Measurements from ENCODE around the gene EIF4G3. TPM values are rescaled to one million over a fixed set of nuclear protein-coding genes. Genes with fewer than 3 reads are reported as not detected.

The EIF4G3 gene
- total RNA-seq, 4 donors from 2014 or later, result 18.8 to 75.0 (median 34.9) TPM

- intact Hi-C loops (cut with DNase I; ENCODE audit: low total_unique reads), result no loop called here
- Histone ChIP-seq H3K9me3 (no peaks in the 10 kb centered on the region), H3K4me1 (no peaks in the 10 kb centered on the region), H3K27me3 (no peaks in the 10 kb centered on the region), H3K4me3 (no peak overlapping the region), H3K36me3 (peaks cover 0 to 1% of the 10 kb centered on the region in 2 donors), H3K27ac (peak overlapping the region in 1 of 2 donors; percentile 42)
- no peak for DNase-seq
- TF ChIP-seq POLR2A (IDR thresholded peaks at IDR 0.05) (no peak), CTCF (IDR thresholded peaks at IDR 0.05) (no peak)
Measured at GRCh38 chr1:20850021-20850420, 326.7 kb downstream of the EIF4G3 start.

- no peaks in the 10 kb centered on the region for H3K9me3 ChIP-seq
- peaks cover 0 to under 1% of the 10 kb centered on the region in 2 donors for H3K36me3 ChIP-seq
- intact Hi-C loops (cut with DNase I; ENCODE audit: low total_unique reads), result no loop called here
- H3K27me3 ChIP-seq, result no peaks in the 10 kb centered on the region
- H3K4me1 ChIP-seq, result no peaks in the 10 kb centered on the region
- TF ChIP-seq CTCF (IDR thresholded peaks at IDR 0.05) (no peak), POLR2A (IDR thresholded peaks at IDR 0.05) (no peak)
- no peak overlapping the region for H3K4me3 ChIP-seq
- H3K27ac ChIP-seq, result no peak overlapping the region
- DNase-seq, result no peak
Measured at GRCh38 chr1:20849100-20849499, 327.6 kb downstream of the EIF4G3 start.

GRCh38 chr1:20848162-20848561 lies 328.5 kb downstream of the EIF4G3 start:
- Histone ChIP-seq H3K27ac (no peak overlapping the region), H3K4me1 (no peaks in the 10 kb centered on the region), H3K36me3 (no peaks in the 10 kb centered on the region), H3K9me3 (no peaks in the 10 kb centered on the region), H3K27me3 (no peaks in the 10 kb centered on the region), H3K4me3 (no peak overlapping the region)
- no peak for DNase-seq
- TF ChIP-seq CTCF (IDR thresholded peaks at IDR 0.05) (no peak), POLR2A (IDR thresholded peaks at IDR 0.05) (no peak)
- intact Hi-C loops (cut with DNase I; ENCODE audit: low total_unique reads), result no loop called here

- Histone ChIP-seq H3K9me3 (no peaks in the 10 kb centered on the region), H3K4me3 (no peak overlapping the region), H3K27ac (no peak overlapping the region), H3K27me3 (no peaks in the 10 kb centered on the region), H3K36me3 (no peaks in the 10 kb centered on the region), H3K4me1 (no peaks in the 10 kb centered on the region)
- no peak for TF ChIP-seq POLR2A (IDR thresholded peaks at IDR 0.05)
- no peak for TF ChIP-seq CTCF (IDR thresholded peaks at IDR 0.05)
- intact Hi-C loops (cut with DNase I; ENCODE audit: low total_unique reads), result no loop called here
- no peak for DNase-seq
Measured at GRCh38 chr1:20847611-20848080, 329.1 kb downstream of the EIF4G3 start.

- intact Hi-C loops (cut with DNase I; ENCODE audit: low total_unique reads), result no loop called here
- no peak for DNase-seq
- no peaks in the 10 kb centered on the region for H3K9me3 ChIP-seq
- no peak overlapping the region for H3K4me3 ChIP-seq
- H3K27ac ChIP-seq, result no peak overlapping the region
- H3K36me3 ChIP-seq, result no peaks in the 10 kb centered on the region
- H3K27me3 ChIP-seq, result no peaks in the 10 kb centered on the region
- no peak for TF ChIP-seq POLR2A (IDR thresholded peaks at IDR 0.05)
- no peak for TF ChIP-seq CTCF (IDR thresholded peaks at IDR 0.05)
- H3K4me1 ChIP-seq, result no peaks in the 10 kb centered on the region
Measured at GRCh38 chr1:20846461-20847374, 330.0 kb downstream of the EIF4G3 start.
